NT2/D1 (cell line): ENCODE measurements around the gene TAB3.

ENCODE experiments used
- SUZ12 ChIP-seq: IDR thresholded peaks from 2 replicates; pipeline ENCODE4 v1.6.1; 2011; ENCODE audit not compliant: insufficient read length, insufficient read depth; ENCODE audit errors: extremely low read depth
- YY1 ChIP-seq: IDR thresholded peaks from 2 replicates; pipeline ENCODE4 v1.6.1; 2011; ENCODE audit not compliant: insufficient read length, insufficient read depth
- ZNF274 ChIP-seq: IDR thresholded peaks from 2 replicates; pipeline ENCODE4 v1.6.1; 2011; ENCODE audit warnings: mild to moderate bottlenecking, low read depth, low read length

DNA sequence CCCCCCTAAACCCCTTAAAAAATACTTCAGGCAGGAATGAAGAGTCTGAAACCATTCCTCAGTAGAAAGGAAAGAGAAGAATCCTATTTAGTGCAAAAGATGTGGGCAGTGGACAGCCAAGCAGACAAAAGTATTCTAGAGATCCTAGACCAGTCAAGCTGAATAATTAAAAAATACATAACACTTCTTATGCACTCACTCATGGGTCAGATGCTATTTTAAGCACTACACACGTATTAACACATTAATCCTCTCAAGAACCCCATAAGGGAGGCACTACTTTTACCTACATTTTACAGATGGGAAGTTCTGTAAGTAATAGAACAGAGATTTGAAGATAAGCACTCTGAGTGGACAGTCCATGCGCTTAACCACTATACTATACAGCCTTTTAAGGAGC, 5.9 kb downstream of the TAB3 start:
- no peak for TF ChIP-seq SUZ12
- no peak for TF ChIP-seq YY1
- no peak for TF ChIP-seq ZNF274
